ENCODE measurements around the gene SLC44A1. TPM values are rescaled to one million over a fixed set of nuclear protein-coding genes. Genes with fewer than 3 reads are reported as not detected.
A peak's percentile ranks its signal among the peaks of the same experiment; 100 is the strongest.
"Not testable (repeated sequence)": the region's sequence is repeated elsewhere in the genome, so short reads cannot be mapped to it uniquely, and the experiment has no call there.

SLC44A1 gene
- total RNA-seq, 1 donor from 2014 or later = 2.5 TPM

- Mint-ChIP-seq H3K36me3 (ENCODE audit: low read depth) (no peaks in the 10 kb centered on the region), H3K27ac (no peak overlapping the region), H3K4me1 (peaks cover 22% of the 10 kb centered on the region), H3K9me3 (no peaks in the 10 kb centered on the region), H3K4me3 (no peak overlapping the region), H3K27me3 (peaks cover 56% of the 10 kb centered on the region)
- intact Hi-C loops (cut with micrococcal nuclease) = loop anchor here (10.0 kb wide), 4 partner anchors 252 to 1152 kb away; partner anchors contain the start of genes ABCA1 and SMC2
- DNase-seq = no peak
These were observed 2.3 kb downstream of the SLC44A1 start for GRCh38 chr9:105246656-105247173.

GRCh38 chr9:105248691-105249090 is 4.2 kb downstream of the SLC44A1 start:
- Mint-ChIP-seq H3K27ac (no peak overlapping the region), H3K9me3 (no peaks in the 10 kb centered on the region), H3K27me3 (peaks cover 39% of the 10 kb centered on the region), H3K36me3 (ENCODE audit: low read depth) (no peaks in the 10 kb centered on the region), H3K4me1 (peaks cover 14% of the 10 kb centered on the region), H3K4me3 (no peak overlapping the region)
- intact Hi-C loops (cut with micrococcal nuclease) = loop anchor here (10.0 kb wide), 4 partner anchors 254 to 1154 kb away; partner anchors contain the start of genes ABCA1 and SMC2
- no peak for DNase-seq

GRCh38 chr9:105251133-105251532 is 6.7 kb downstream of the SLC44A1 start:
- DNase-seq = no peak
- Mint-ChIP-seq H3K36me3 (ENCODE audit: low read depth) (no peaks in the 10 kb centered on the region), H3K4me1 (peaks cover 2% of the 10 kb centered on the region), H3K4me3 (no peak overlapping the region), H3K27me3 (peaks cover 26% of the 10 kb centered on the region), H3K9me3 (no peaks in the 10 kb centered on the region), H3K27ac (no peak overlapping the region)
- intact Hi-C loops (cut with micrococcal nuclease) = no loop called here

- H3K27me3 Mint-ChIP-seq = peaks cover 19% of the 10 kb centered on the region
- intact Hi-C loops (cut with micrococcal nuclease) = no loop called here
- no peak for DNase-seq
- H3K27ac Mint-ChIP-seq = no peak overlapping the region
- H3K4me3 Mint-ChIP-seq = no peak overlapping the region
- H3K36me3 Mint-ChIP-seq (ENCODE audit: low read depth) = no peaks in the 10 kb centered on the region
- no peaks in the 10 kb centered on the region for H3K9me3 Mint-ChIP-seq
- H3K4me1 Mint-ChIP-seq = no peaks in the 10 kb centered on the region
These were observed 7.4 kb downstream of the SLC44A1 start for GRCh38 chr9:105251733-105252404.

- Mint-ChIP-seq H3K36me3 (ENCODE audit: low read depth) (no peaks in the 10 kb centered on the region), H3K4me1 (peaks cover 3% of the 10 kb centered on the region), H3K4me3 (no peak overlapping the region), H3K27me3 (peaks cover 15% of the 10 kb centered on the region), H3K27ac (no peak overlapping the region), H3K9me3 (no peaks in the 10 kb centered on the region)
- intact Hi-C loops (cut with micrococcal nuclease) = no loop called here
- no peak for DNase-seq
These were observed 7.9 kb downstream of the SLC44A1 start for GRCh38 chr9:105252405-105252756.

- H3K4me3 Mint-ChIP-seq = no peak overlapping the region
- H3K4me1 Mint-ChIP-seq = peaks cover 11% of the 10 kb centered on the region
- intact Hi-C loops (cut with micrococcal nuclease) = no loop called here
- H3K9me3 Mint-ChIP-seq = no peaks in the 10 kb centered on the region
- H3K27me3 Mint-ChIP-seq = peaks cover 3% of the 10 kb centered on the region
- no peaks in the 10 kb centered on the region for H3K36me3 Mint-ChIP-seq (ENCODE audit: low read depth)
- no peak overlapping the region for H3K27ac Mint-ChIP-seq
- no peak for DNase-seq
These were observed 9.8 kb downstream of the SLC44A1 start for GRCh38 chr9:105254226-105254625.

- DNase-seq = no peak
- H3K9me3 Mint-ChIP-seq = no peaks in the 10 kb centered on the region
- no peak overlapping the region for H3K27ac Mint-ChIP-seq
- intact Hi-C loops (cut with micrococcal nuclease) = no loop called here
- H3K27me3 Mint-ChIP-seq = peaks cover 3% of the 10 kb centered on the region
- H3K4me3 Mint-ChIP-seq = no peak overlapping the region
- peaks cover 19% of the 10 kb centered on the region for H3K4me1 Mint-ChIP-seq
- no peaks in the 10 kb centered on the region for H3K36me3 Mint-ChIP-seq (ENCODE audit: low read depth)
These were observed 11.0 kb downstream of the SLC44A1 start for GRCh38 chr9:105255421-105255820.

GRCh38 chr9:105256569-105256968 is 12.1 kb downstream of the SLC44A1 start:
- intact Hi-C loops (cut with micrococcal nuclease); H3K27me3 Mint-ChIP-seq; H3K36me3 Mint-ChIP-seq (ENCODE audit: low read depth); H3K4me3 Mint-ChIP-seq; H3K9me3 Mint-ChIP-seq; H3K27ac Mint-ChIP-seq; DNase-seq: not testable (repeated sequence)
- peaks cover 21% of the 10 kb centered on the region for H3K4me1 Mint-ChIP-seq

- Mint-ChIP-seq H3K27me3 (no peaks in the 10 kb centered on the region), H3K4me3 (no peak overlapping the region), H3K36me3 (ENCODE audit: low read depth) (no peaks in the 10 kb centered on the region), H3K4me1 (peaks cover 21% of the 10 kb centered on the region), H3K9me3 (no peaks in the 10 kb centered on the region), H3K27ac (no peak overlapping the region)
- intact Hi-C loops (cut with micrococcal nuclease) = no loop called here
- DNase-seq = no peak
These were observed 13.4 kb downstream of the SLC44A1 start for GRCh38 chr9:105257809-105258208.

- H3K9me3 Mint-ChIP-seq = no peaks in the 10 kb centered on the region
- no peaks in the 10 kb centered on the region for H3K36me3 Mint-ChIP-seq (ENCODE audit: low read depth)
- intact Hi-C loops (cut with micrococcal nuclease) = no loop called here
- no peaks in the 10 kb centered on the region for H3K27me3 Mint-ChIP-seq
- H3K27ac Mint-ChIP-seq = no peak overlapping the region
- H3K4me3 Mint-ChIP-seq = no peak overlapping the region
- peaks cover 21% of the 10 kb centered on the region for H3K4me1 Mint-ChIP-seq
- DNase-seq = no peak
These were observed 13.8 kb downstream of the SLC44A1 start for GRCh38 chr9:105258225-105258737.

- DNase-seq = no peak
- H3K4me1 Mint-ChIP-seq = peaks cover 26% of the 10 kb centered on the region
- peaks cover 3% of the 10 kb centered on the region for H3K36me3 Mint-ChIP-seq (ENCODE audit: low read depth)
- no peaks in the 10 kb centered on the region for H3K27me3 Mint-ChIP-seq
- intact Hi-C loops (cut with micrococcal nuclease) = no loop called here
- no peak overlapping the region for H3K27ac Mint-ChIP-seq
- H3K9me3 Mint-ChIP-seq = peaks cover 5% of the 10 kb centered on the region
- no peak overlapping the region for H3K4me3 Mint-ChIP-seq
These were observed 14.8 kb downstream of the SLC44A1 start for GRCh38 chr9:105259274-105259673.

GRCh38 chr9:105259731-105260612 is 15.5 kb downstream of the SLC44A1 start:
- Mint-ChIP-seq H3K36me3 (ENCODE audit: low read depth) (peaks cover 6% of the 10 kb centered on the region), H3K27me3 (no peaks in the 10 kb centered on the region), H3K9me3 (peaks cover 9% of the 10 kb centered on the region), H3K4me3 (no peak overlapping the region), H3K4me1 (peaks cover 31% of the 10 kb centered on the region), H3K27ac (no peak overlapping the region)
- intact Hi-C loops (cut with micrococcal nuclease) = loop anchor here (5.0 kb wide), 1 partner anchor 37 kb away; no protein-coding TSS in a partner anchor
- DNase-seq = no peak

- no peaks in the 10 kb centered on the region for H3K27me3 Mint-ChIP-seq
- no peak overlapping the region for H3K27ac Mint-ChIP-seq
- no peak overlapping the region for H3K4me3 Mint-ChIP-seq
- H3K36me3 Mint-ChIP-seq (ENCODE audit: low read depth) = peaks cover 6% of the 10 kb centered on the region
- intact Hi-C loops (cut with micrococcal nuclease) = loop anchor here (5.0 kb wide), 1 partner anchor 35 kb away; no protein-coding TSS in a partner anchor
- H3K9me3 Mint-ChIP-seq = peaks cover 14% of the 10 kb centered on the region
- DNase-seq = no peak
- H3K4me1 Mint-ChIP-seq = peaks cover 29% of the 10 kb centered on the region
These were observed 18.0 kb downstream of the SLC44A1 start for GRCh38 chr9:105262497-105262896.

- peak overlapping the region; percentile 45 for H3K27ac Mint-ChIP-seq
- DNase-seq = no peak
- intact Hi-C loops (cut with micrococcal nuclease) = loop anchor here (5.0 kb wide), 1 partner anchor 33 kb away; no protein-coding TSS in a partner anchor
- peaks cover 21% of the 10 kb centered on the region for H3K4me1 Mint-ChIP-seq
- peaks cover 14% of the 10 kb centered on the region for H3K9me3 Mint-ChIP-seq
- H3K36me3 Mint-ChIP-seq (ENCODE audit: low read depth) = peaks cover 6% of the 10 kb centered on the region
- no peaks in the 10 kb centered on the region for H3K27me3 Mint-ChIP-seq
- H3K4me3 Mint-ChIP-seq = peak overlapping the region; percentile 27
These were observed 19.9 kb downstream of the SLC44A1 start for GRCh38 chr9:105264380-105264779.
